NT2/D1 (cell line): Measurements from ENCODE around the gene STIM2.

Experiments used
- DNase-seq: peaks from one replicate; pipeline ENCODE4 v3.0.0-alpha.2; 2011; ENCODE audit warnings: low read depth, low spot score
- H3K27me3 ChIP-seq: 2 replicates; pipeline ENCODE4 v1.6.0; 2011; ENCODE audit warnings: mild to moderate bottlenecking; ENCODE audit not compliant: insufficient read length, insufficient read depth
- H3K36me3 ChIP-seq: 2 replicates; pipeline ENCODE4 v1.6.1; 2011; ENCODE audit warnings: mild to moderate bottlenecking, low read length, mixed read lengths; ENCODE audit not compliant: insufficient read depth, insufficient read length
- H3K4me1 ChIP-seq: 2 replicates; pipeline ENCODE4 v1.5.1; 2011; ENCODE audit not compliant: insufficient read depth, insufficient read length
- H3K4me3 ChIP-seq: 2 replicates; pipeline ENCODE4 v1.5.1; 2011; ENCODE audit warnings: low read depth; ENCODE audit not compliant: insufficient read length
- H3K9ac ChIP-seq: 2 replicates; pipeline ENCODE4 v1.6.0; 2011; ENCODE audit warnings: low read depth; ENCODE audit not compliant: insufficient read length
- H3K9me3 ChIP-seq: 2 replicates; pipeline ENCODE4 v1.5.1; 2011; ENCODE audit warnings: mild to moderate bottlenecking, low read length; ENCODE audit not compliant: insufficient read depth
- SUZ12 ChIP-seq: IDR thresholded peaks from 2 replicates; pipeline ENCODE4 v1.6.1; 2011; ENCODE audit not compliant: insufficient read length, insufficient read depth; ENCODE audit errors: extremely low read depth
- YY1 ChIP-seq: IDR thresholded peaks from 2 replicates; pipeline ENCODE4 v1.6.1; 2011; ENCODE audit not compliant: insufficient read length, insufficient read depth
- ZNF274 ChIP-seq: IDR thresholded peaks from 2 replicates; pipeline ENCODE4 v1.6.1; 2011; ENCODE audit warnings: mild to moderate bottlenecking, low read depth, low read length

STIM2 gene

DNA sequence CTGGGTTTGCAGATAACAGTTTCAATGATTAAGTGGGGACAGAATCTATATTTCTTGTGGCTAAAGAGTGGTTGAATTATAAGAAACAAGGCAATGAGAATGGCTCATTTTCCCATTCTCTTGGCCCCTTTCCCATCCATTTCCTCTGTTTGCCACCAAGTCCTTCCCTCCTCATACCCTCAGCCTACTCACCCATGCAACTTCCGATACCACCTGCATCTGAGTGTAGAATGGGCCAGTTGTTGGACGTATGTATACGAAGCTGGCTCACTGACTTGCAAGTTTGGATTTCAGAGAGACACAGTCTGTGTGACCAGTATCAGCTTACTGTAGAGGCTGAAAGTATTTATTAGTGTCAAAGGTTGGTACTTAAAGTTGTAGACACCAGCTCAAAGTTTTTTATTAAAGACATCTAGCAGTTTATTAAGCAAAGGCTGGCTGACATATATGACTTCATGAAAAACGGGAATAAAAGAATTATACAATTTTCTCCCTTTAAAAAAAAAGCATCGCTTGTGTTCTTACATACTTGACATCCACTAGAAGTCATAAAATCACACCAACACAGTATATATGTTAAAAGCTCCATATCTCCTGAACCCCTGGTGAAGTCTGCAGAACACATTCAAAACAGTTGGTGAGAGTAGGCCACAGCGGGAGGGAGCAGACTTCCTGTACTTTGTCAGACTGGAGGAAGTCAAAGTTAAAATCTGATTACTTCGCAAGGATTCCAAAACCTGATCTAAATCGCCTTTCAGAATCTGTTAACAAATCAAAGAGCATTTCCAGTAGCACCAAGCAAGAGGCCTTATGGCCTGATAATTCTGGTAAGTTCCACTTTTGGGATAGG lies 22.4 kb upstream of the STIM2 start:
- no peaks in the 10 kb centered on the region for H3K9me3 ChIP-seq
- TF ChIP-seq ZNF274 (no peak), YY1 (no peak), SUZ12 (no peak)
- H3K4me1 ChIP-seq = no peaks in the 10 kb centered on the region
- no peaks in the 10 kb centered on the region for H3K27me3 ChIP-seq
- DNase-seq = no peak
- H3K36me3 ChIP-seq = no peaks in the 10 kb centered on the region
- no peak overlapping the region for H3K9ac ChIP-seq
- H3K4me3 ChIP-seq = no peak overlapping the region

DNA sequence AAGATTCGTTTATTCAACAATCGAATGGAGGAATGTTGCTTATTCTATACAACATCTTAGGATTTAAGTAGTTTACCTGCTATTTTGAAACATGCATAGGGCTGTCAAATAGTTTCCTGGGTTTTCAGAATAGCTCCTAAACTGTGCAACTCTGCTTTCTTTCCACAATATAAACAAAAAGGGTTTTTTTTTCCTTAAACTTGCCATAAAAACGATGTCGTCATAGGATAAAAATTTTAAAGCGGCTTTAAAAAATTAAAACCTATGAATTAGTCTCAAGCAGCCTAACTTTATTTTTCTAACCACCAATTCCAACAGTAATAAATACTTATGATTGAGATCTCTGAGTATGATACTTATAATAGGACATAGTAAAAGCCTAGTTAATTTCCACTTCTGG lies 21.6 kb upstream of the STIM2 start:
- Histone ChIP-seq H3K4me1 (no peaks in the 10 kb centered on the region), H3K36me3 (no peaks in the 10 kb centered on the region), H3K9me3 (no peaks in the 10 kb centered on the region), H3K27me3 (no peaks in the 10 kb centered on the region), H3K9ac (no peak overlapping the region), H3K4me3 (no peak overlapping the region)
- TF ChIP-seq ZNF274 = no peak
- no peak for TF ChIP-seq YY1
- TF ChIP-seq SUZ12 = no peak
- DNase-seq = no peak

- DNase-seq = no peak
- Histone ChIP-seq H3K27me3 (no peaks in the 10 kb centered on the region), H3K9ac (no peak overlapping the region), H3K4me1 (no peaks in the 10 kb centered on the region), H3K9me3 (no peaks in the 10 kb centered on the region), H3K36me3 (no peaks in the 10 kb centered on the region), H3K4me3 (no peak overlapping the region)
- TF ChIP-seq SUZ12 = no peak
- no peak for TF ChIP-seq YY1
- TF ChIP-seq ZNF274 = no peak
These were observed 21.1 kb upstream of the STIM2 start for GRCh38 chr4:26839534-26839951.

GRCh38 chr4:26840786-26841185 lies 19.9 kb upstream of the STIM2 start:
- Histone ChIP-seq H3K4me3 (no peak overlapping the region), H3K27me3 (no peaks in the 10 kb centered on the region), H3K9me3 (no peaks in the 10 kb centered on the region), H3K9ac (no peak overlapping the region), H3K36me3 (no peaks in the 10 kb centered on the region), H3K4me1 (no peaks in the 10 kb centered on the region)
- DNase-seq = no peak
- TF ChIP-seq YY1 (no peak), SUZ12 (no peak), ZNF274 (no peak)

DNA sequence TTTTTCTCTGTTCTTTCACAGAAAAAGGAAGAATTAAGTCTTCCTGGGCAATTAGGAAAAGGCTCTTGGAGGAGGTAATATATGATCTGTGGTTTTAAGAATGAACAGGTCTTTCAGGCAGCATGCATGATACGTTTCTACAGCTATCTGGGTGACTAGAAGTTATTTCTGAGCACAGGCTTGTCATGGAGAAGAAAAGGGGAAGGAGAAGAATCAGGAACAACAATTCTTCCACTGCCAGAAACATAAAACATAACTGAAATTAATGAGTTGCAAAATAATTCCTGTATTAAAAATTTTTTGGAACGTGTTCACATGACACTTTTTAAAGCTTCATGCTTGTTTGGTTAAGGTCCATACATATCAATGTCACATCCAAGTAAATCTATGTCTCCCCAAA lies 17.7 kb upstream of the STIM2 start:
- H3K27me3 ChIP-seq = no peaks in the 10 kb centered on the region
- no peaks in the 10 kb centered on the region for H3K9me3 ChIP-seq

GRCh38 chr4:26850528-26850927 lies 10.1 kb upstream of the STIM2 start:
- Histone ChIP-seq H3K36me3 (no peaks in the 10 kb centered on the region), H3K9me3 (no peaks in the 10 kb centered on the region), H3K4me3 (no peak overlapping the region), H3K4me1 (no peaks in the 10 kb centered on the region), H3K27me3 (no peaks in the 10 kb centered on the region), H3K9ac (no peak overlapping the region)
- TF ChIP-seq SUZ12 (no peak), ZNF274 (no peak), YY1 (no peak)
- DNase-seq = no peak

More for the DNA sequence above, 17.7 kb upstream of the STIM2 start:
- no peaks in the 10 kb centered on the region for H3K4me1 ChIP-seq
- H3K36me3 ChIP-seq = no peaks in the 10 kb centered on the region
- no peak for DNase-seq
- H3K9ac ChIP-seq = no peak overlapping the region
- no peak overlapping the region for H3K4me3 ChIP-seq
- no peak for TF ChIP-seq SUZ12
- no peak for TF ChIP-seq ZNF274
- no peak for TF ChIP-seq YY1

DNA sequence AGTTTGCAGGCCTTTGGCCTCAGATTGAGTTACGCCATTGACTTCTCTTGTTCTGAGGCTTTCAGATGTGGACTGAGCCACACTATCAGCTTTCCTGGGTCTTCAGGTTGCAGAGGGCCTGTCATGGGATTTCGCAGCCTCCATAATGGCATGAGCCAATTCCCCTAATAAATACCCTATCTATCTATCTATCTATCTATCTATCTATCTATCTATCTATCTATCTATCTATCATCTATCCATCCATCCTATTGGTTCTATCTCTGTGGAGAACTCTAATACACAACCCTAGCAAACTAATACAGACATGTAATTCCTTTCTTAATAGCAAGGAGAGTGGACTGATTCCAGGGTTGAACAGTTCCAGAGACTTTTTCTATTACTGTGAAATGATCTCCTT lies 9.5 kb upstream of the STIM2 start:
- H3K4me1 ChIP-seq = no peaks in the 10 kb centered on the region
- no peak overlapping the region for H3K4me3 ChIP-seq
- H3K36me3 ChIP-seq = no peaks in the 10 kb centered on the region
- no peak for DNase-seq
- H3K27me3 ChIP-seq = no peaks in the 10 kb centered on the region
- no peak overlapping the region for H3K9ac ChIP-seq
- TF ChIP-seq YY1 (no peak), SUZ12 (no peak), ZNF274 (no peak)
- H3K9me3 ChIP-seq = no peaks in the 10 kb centered on the region

GRCh38 chr4:26854701-26855100 lies 5.9 kb upstream of the STIM2 start:
- no peaks in the 10 kb centered on the region for H3K4me1 ChIP-seq
- no peaks in the 10 kb centered on the region for H3K9me3 ChIP-seq
- peaks cover 9% of the 10 kb centered on the region for H3K27me3 ChIP-seq
- H3K4me3 ChIP-seq = no peak overlapping the region
- H3K9ac ChIP-seq = no peak overlapping the region
- DNase-seq = no peak
- no peaks in the 10 kb centered on the region for H3K36me3 ChIP-seq
- no peak for TF ChIP-seq SUZ12
- TF ChIP-seq YY1 = no peak
- TF ChIP-seq ZNF274 = no peak
